Liver (tissue), 9 donors: ENCODE data around the gene ALG1. TPM values are rescaled to one million over a fixed set of nuclear protein-coding genes. Genes with fewer than 3 reads are reported as not detected.

Source experiments
- DNase-seq: peaks from one replicate; pipeline ENCODE4 v3.0.0-alpha.2; 2017; ENCODE audit warnings: low spot score
- H3K27ac ChIP-seq, 2 donors: one replicate each; pipeline ENCODE4 v1.7.0; 2013; ENCODE audit warnings: inconsistent platforms in 2 of 2, low read length in 2 of 2, control low read depth in 1 of 2, low read depth in 1 of 2, mild to moderate bottlenecking in 1 of 2
- H3K27me3 ChIP-seq, 4 donors: one replicate each; pipeline versions ENCODE4 v1.6.1 to v1.7.0; 2013; ENCODE audit warnings: low read length in 3 of 4, inconsistent platforms in 1 of 4, mild to moderate bottlenecking in 1 of 4, moderate library complexity in 1 of 4; ENCODE audit not compliant: control insufficient read depth in 4 of 4, insufficient read depth in 4 of 4
- H3K36me3 ChIP-seq, 4 donors: one replicate each; pipeline versions ENCODE4 v1.6.1 to v1.7.0; 2013; ENCODE audit warnings: low read length in 3 of 4, mild to moderate bottlenecking in 3 of 4, low read depth in 1 of 4, moderate library complexity in 1 of 4; ENCODE audit not compliant: control insufficient read depth in 4 of 4, insufficient read depth in 3 of 4
- H3K4me1 ChIP-seq, 4 donors: one replicate each; pipeline versions ENCODE4 v1.6.1 to v1.7.0; 2013; ENCODE audit warnings: low read length in 3 of 4, mild to moderate bottlenecking in 3 of 4, moderate library complexity in 1 of 4; ENCODE audit not compliant: control insufficient read depth in 4 of 4, insufficient read depth in 4 of 4
- H3K4me3 ChIP-seq, 3 donors: one replicate each; pipeline versions ENCODE4 v1.6.1 to v1.7.0; 2013; ENCODE audit warnings: low read length in 3 of 3, control low read depth in 1 of 3, low read depth in 1 of 3, mild to moderate bottlenecking in 1 of 3
- H3K9ac ChIP-seq, 2 donors: one replicate each; pipeline ENCODE4 v1.7.0; 2013; ENCODE audit warnings: low read length in 2 of 2, mild to moderate bottlenecking in 2 of 2, moderate library complexity in 2 of 2, control low read depth in 1 of 2, low read depth in 1 of 2
- H3K9me3 ChIP-seq, 4 donors: one replicate each; pipeline versions ENCODE4 v1.6.1 to v1.7.0; 2013; ENCODE audit warnings: low read length in 3 of 4; ENCODE audit not compliant: control insufficient read depth in 4 of 4
- CTCF ChIP-seq: fragments of 150-350 bp; IDR thresholded peaks from 2 replicates; pipeline ENCODE4 v1.5.1; 2017; ENCODE audit warnings: improper control_type of control experiment, low read depth, low read length; ENCODE audit not compliant: missing input control
- JUND ChIP-seq, 2 donors: IDR thresholded peaks; 2 replicates each; pipeline ENCODE4 v1.6.1; 2016; ENCODE audit warnings: antibody characterized with exemption in 2 of 2
- MAX ChIP-seq: IDR thresholded peaks from 2 replicates; pipeline ENCODE4 v1.6.1; 2016; ENCODE audit warnings: antibody characterized with exemption
- NR2F2 ChIP-seq: IDR thresholded peaks from 2 replicates; pipeline ENCODE4 v1.6.1; 2016; ENCODE audit warnings: antibody characterized with exemption
- REST ChIP-seq: IDR thresholded peaks from 2 replicates; pipeline ENCODE4 v1.6.1; 2016; ENCODE audit warnings: antibody characterized with exemption, mild to moderate bottlenecking
- RXRA ChIP-seq, 2 donors: IDR thresholded peaks; 2 replicates each; pipeline ENCODE4 v1.6.1; 2017 to 2018; ENCODE audit warnings: antibody characterized with exemption in 2 of 2, mild to moderate bottlenecking in 1 of 2
- SP1 ChIP-seq: IDR thresholded peaks from 2 replicates; pipeline ENCODE4 v1.6.1; 2018; ENCODE audit warnings: antibody characterized with exemption, mild to moderate bottlenecking
- ZBTB33 ChIP-seq: IDR thresholded peaks from 2 replicates; pipeline ENCODE4 v1.6.1; 2016; ENCODE audit warnings: antibody characterized with exemption
- WGBS: extraction: QIAGEN DNeasy Blood & Tissue Kit; methylation state at CpG from one replicate; pipeline ENCODE4 v1.1.7; 2013; 5-methylcytosine and 5-hydroxymethylcytosine counted together
- polyA plus RNA-seq, 2 donors: library from polyadenylated mRNA; stranded (reverse) in 1 of 2; unstranded in 1 of 2; fragments of 200-250 nt in 1 of 2; fragments of >200 nt in 1 of 2; fragmentation: Nextera tagmentation in 1 of 2; extraction: Ambion mirVana in 1 of 2; gene quantifications; one replicate each; pipeline versions ENCODE4 v1.2.1 to v1.2.3, GENCODE V29; 2013 to 2015
- total RNA-seq, 2 donors: library from RNA; depleted of rRNA; stranded (reverse); fragments of >200 nt; gene quantifications; one replicate each; pipeline ENCODE4 v1.2.3, GENCODE V29; 2014
- donor health status: healthy.
- donor health status: healthy.
- donor health status: healthy.
- donor health status: healthy.
- donor health status: healthy.

The ALG1 gene
- total and polyA plus RNA-seq, 4 donors: 18.9 to 25.4 (median 20.6) TPM

- H3K36me3 ChIP-seq: no peaks in the 10 kb centered on the region
- no peak overlapping the region for H3K4me3 ChIP-seq
- no peaks in the 10 kb centered on the region for H3K9me3 ChIP-seq
- H3K27me3 ChIP-seq: no peaks in the 10 kb centered on the region
- WGBS: 79% methylated on average over 12 of the region's 12 CpGs
- H3K27ac ChIP-seq: no peak overlapping the region
- no peak for DNase-seq
- H3K9ac ChIP-seq: no peak overlapping the region
- H3K4me1 ChIP-seq: no peaks in the 10 kb centered on the region
- TF ChIP-seq ZBTB33: no peak
- TF ChIP-seq SP1: no peak
- TF ChIP-seq MAX: no peak
These were observed 30.0 kb upstream of the ALG1 start for GRCh38 chr16:5041600-5042133.

- H3K27ac ChIP-seq: no peak overlapping the region
- TF ChIP-seq CTCF (no peak), MAX (no peak), JUND (IDR thresholded peaks at IDR 0.05) (no peak), NR2F2 (no peak), REST (no peak), SP1 (no peak), RXRA (IDR thresholded peaks at IDR 0.05) (no peak)
- no peak for DNase-seq
- H3K4me1 ChIP-seq: no peaks in the 10 kb centered on the region
- no peaks in the 10 kb centered on the region for H3K36me3 ChIP-seq
- H3K4me3 ChIP-seq: no peak overlapping the region
- H3K9ac ChIP-seq: no peak overlapping the region
- 81% methylated on average over 14 of the region's 14 CpGs for WGBS
- H3K9me3 ChIP-seq: no peaks in the 10 kb centered on the region
- H3K27me3 ChIP-seq: no peaks in the 10 kb centered on the region
These were observed 29.0 kb upstream of the ALG1 start for GRCh38 chr16:5042574-5043171.
